H1 (cell line): Measurements from ENCODE around the gene RPL18A. TPM values are rescaled to one million over a fixed set of nuclear protein-coding genes. Genes with fewer than 3 reads are reported as not detected.

Source experiments
- CTCF ChIA-PET: fragments of 300-600 bp; sonication (Branson Sonifier 250); formaldehyde crosslinking; loops from one replicate; lab custom pipeline; 2021; ENCODE audit not compliant: partially characterized antibody; lab: Charles Lee
- POLR2A ChIA-PET: fragments of 300-600 bp; sonication (Branson Sonifier 250); formaldehyde crosslinking; loops from one replicate; lab custom pipeline; 2021; ENCODE audit warnings: inconsistent platforms; ENCODE audit not compliant: partially characterized antibody; lab: Charles Lee
- DNase-seq, 2 experiments: peaks; one replicate each; pipeline versions ENCODE4 v3.0.0 to v3.0.0-alpha.2; 2010 to 2022; ENCODE audit warnings: low spot score in 2 of 2, low read depth in 1 of 2, mixed read lengths in 1 of 2
- FAIRE-seq: peaks from 2 replicates; lab custom pipeline; 2011; peaks lifted over from hg19 to GRCh38; lab: Jason Lieb, UNC
- H2AFZ ChIP-seq: 2 replicates; pipeline ENCODE4 v1.8.1; 2012; ENCODE audit warnings: low read length, inconsistent platforms
- H2AK5ac ChIP-seq: 2 replicates; pipeline ENCODE4 v1.6.1; 2013; ENCODE audit warnings: low read depth, low read length
- H2BK120ac ChIP-seq: replicated peaks from 2 replicates; pipeline ENCODE3; 2013; ENCODE audit warnings: low read depth, low read length, inconsistent platforms
- H2BK12ac ChIP-seq: 2 replicates; pipeline ENCODE4 v1.6.1; 2013; ENCODE audit warnings: low read depth, low read length
- H2BK15ac ChIP-seq: 2 replicates; pipeline ENCODE4 v1.6.1; 2013; ENCODE audit warnings: low read length
- H2BK20ac ChIP-seq: 2 replicates; pipeline ENCODE4 v1.6.1; 2013; ENCODE audit warnings: low read length
- H2BK5ac ChIP-seq: 2 replicates; pipeline ENCODE4 v1.6.1; 2013; ENCODE audit warnings: low read depth, low read length
- H3K14ac ChIP-seq: 2 replicates; pipeline ENCODE4 v1.6.1; 2013; ENCODE audit warnings: inconsistent platforms; ENCODE audit not compliant: insufficient read length
- H3K18ac ChIP-seq: 2 replicates; pipeline ENCODE4 v1.6.1; 2013; ENCODE audit warnings: low read length; ENCODE audit errors: extremely low read depth
- H3K23ac ChIP-seq: 2 replicates; pipeline ENCODE4 v1.6.1; 2013; ENCODE audit warnings: inconsistent platforms; ENCODE audit not compliant: insufficient read length
- H3K23me2 ChIP-seq: 2 replicates; pipeline ENCODE4 v1.6.1; 2013; ENCODE audit warnings: low read depth, low read length
- H3K27ac ChIP-seq: 2 replicates; pipeline ENCODE4 v1.6.1; 2011; ENCODE audit warnings: low read depth, low read length, inconsistent platforms
- H3K27me3 ChIP-seq, 4 experiments: replicated peaks in 1 of 4; 1 replicate in 1 of 4; 2 replicates in 3 of 4; pipeline versions ENCODE4 v1.6.1 to v1.8.1; 2011 to 2013; ENCODE audit warnings: low read length in 3 of 4, mild to moderate bottlenecking in 3 of 4, inconsistent platforms in 2 of 4, mixed read lengths in 2 of 4, moderate library complexity in 1 of 4; ENCODE audit not compliant: control insufficient read depth in 3 of 4, insufficient read depth in 3 of 4; ENCODE audit errors: extremely low read depth in 1 of 4
- H3K36me3 ChIP-seq, 4 experiments: 2 replicates each; pipeline versions ENCODE4 v1.6.1 to v1.8.1; 2011 to 2013; ENCODE audit warnings: mild to moderate bottlenecking in 4 of 4, low read length in 3 of 4, moderate library complexity in 2 of 4, control low read depth in 1 of 4, inconsistent platforms in 1 of 4; ENCODE audit not compliant: insufficient read depth in 4 of 4, control insufficient read depth in 2 of 4
- H3K4ac ChIP-seq: replicated peaks from 2 replicates; pipeline ENCODE3; 2013; ENCODE audit warnings: low read length, low read depth, mixed read lengths, inconsistent platforms; ENCODE audit not compliant: insufficient read length
- H3K4me1 ChIP-seq, 4 experiments: replicated peaks in 1 of 4; 1 replicate in 1 of 4; 2 replicates in 3 of 4; pipeline versions ENCODE4 v1.6.1 to v1.8.1; 2011 to 2013; ENCODE audit warnings: low read length in 3 of 4, inconsistent platforms in 2 of 4, mixed read lengths in 1 of 4; ENCODE audit not compliant: insufficient read depth in 4 of 4, control insufficient read depth in 3 of 4
- H3K4me2 ChIP-seq, 2 experiments: 2 replicates each; pipeline versions ENCODE4 v1.6.1 to v1.8.1; 2011 to 2013; ENCODE audit warnings: low read depth in 2 of 2, low read length in 2 of 2, control low read depth in 1 of 2, inconsistent platforms in 1 of 2, mild to moderate bottlenecking in 1 of 2; ENCODE audit not compliant: insufficient read depth in 1 of 2
- H3K4me3 ChIP-seq, 4 experiments: fragments of 200-600, 300-600 bp in 1 of 4; sonication (generic), shearing (Covaris generic), sonication (Bioruptor Twin) in 1 of 4; 2 replicates each; pipeline versions ENCODE4 v1.5.1 to v1.8.1; 2011 to 2016; ENCODE audit warnings: low read length in 4 of 4, low read depth in 3 of 4, control low read depth in 2 of 4, inconsistent platforms in 2 of 4, mild to moderate bottlenecking in 2 of 4, mixed read lengths in 1 of 4, moderate library complexity in 1 of 4; ENCODE audit not compliant: insufficient read depth in 2 of 4; ENCODE audit errors: extremely low read depth in 1 of 4
- H3K56ac ChIP-seq: replicated peaks from 2 replicates; pipeline ENCODE3; 2013; ENCODE audit warnings: low read depth, mild to moderate bottlenecking, mixed read lengths, low read length, inconsistent platforms; ENCODE audit not compliant: insufficient read length
- H3K79me1 ChIP-seq: 2 replicates; pipeline ENCODE4 v1.6.1; 2013; ENCODE audit warnings: low read depth, low read length, control low read depth
- H3K79me2 ChIP-seq, 2 experiments: 2 replicates each; pipeline versions ENCODE4 v1.6.1 to v1.8.1; 2012 to 2013; ENCODE audit warnings: low read length in 2 of 2, mild to moderate bottlenecking in 2 of 2, inconsistent platforms in 1 of 2; ENCODE audit not compliant: insufficient read depth in 2 of 2, control insufficient read depth in 1 of 2
- H3K9ac ChIP-seq, 4 experiments: replicated peaks in 1 of 4; 1 replicate in 1 of 4; 2 replicates in 3 of 4; pipeline versions ENCODE4 v1.6.1 to v1.8.1; 2011 to 2013; ENCODE audit warnings: low read depth in 3 of 4, low read length in 3 of 4, control low read depth in 2 of 4, mild to moderate bottlenecking in 2 of 4, moderate library complexity in 2 of 4, inconsistent platforms in 1 of 4; ENCODE audit errors: extremely low read depth in 1 of 4
- H3K9me3 ChIP-seq, 2 experiments: 2 replicates each; pipeline versions ENCODE4 v1.6.1 to v1.8.1; 2012 to 2013; ENCODE audit warnings: mild to moderate bottlenecking in 2 of 2, moderate library complexity in 2 of 2, control low read depth in 1 of 2, inconsistent platforms in 1 of 2, low read depth in 1 of 2, low read length in 1 of 2, mixed read lengths in 1 of 2; ENCODE audit not compliant: insufficient read depth in 2 of 2
- H4K20me1 ChIP-seq, 2 experiments: replicated peaks in 1 of 2; 2 replicates each; pipeline versions ENCODE3 to v1.8.1; 2011 to 2013; ENCODE audit warnings: inconsistent platforms in 2 of 2, low read length in 2 of 2, mild to moderate bottlenecking in 1 of 2; ENCODE audit not compliant: insufficient read depth in 2 of 2, control insufficient read depth in 1 of 2
- H4K5ac ChIP-seq: 2 replicates; pipeline ENCODE4 v1.6.1; 2013; ENCODE audit warnings: low read length, low read depth, mixed read lengths, inconsistent platforms; ENCODE audit not compliant: insufficient read length
- H4K8ac ChIP-seq: 2 replicates; pipeline ENCODE4 v1.8.0; 2013; ENCODE audit warnings: mild to moderate bottlenecking, moderate library complexity, low read length, inconsistent platforms; ENCODE audit not compliant: insufficient read depth; ENCODE audit errors: extremely low read depth
- H4K91ac ChIP-seq: replicated peaks from 2 replicates; pipeline ENCODE3; 2013; ENCODE audit warnings: low read length, mixed read lengths, inconsistent platforms; ENCODE audit not compliant: insufficient read length
- BCL11A ChIP-seq, 2 experiments: IDR thresholded peaks; one replicate each; pipeline ENCODE4 v1.6.1; 2011; ENCODE audit warnings: low read depth in 2 of 2, low read length in 2 of 2, mild to moderate bottlenecking in 2 of 2
- CBX5 ChIP-seq: fragments of 300-800, 300-1000 bp; sonication (generic); IDR thresholded peaks from 2 replicates; pipeline ENCODE4 v1.7.1; 2016; ENCODE audit warnings: antibody characterized with exemption, low read length, low read depth
- CHD2 ChIP-seq: IDR thresholded peaks from 2 replicates; pipeline ENCODE4 v1.6.1; 2012; ENCODE audit warnings: low read length, improper control_type of control experiment
- EZH2 ChIP-seq: fragments of 200-600 bp; sonication (generic); IDR thresholded peaks from 2 replicates; pipeline ENCODE4 v1.7.1; 2012; ENCODE audit warnings: low read depth, mild to moderate bottlenecking, moderate library complexity, low read length, inconsistent platforms; ENCODE audit not compliant: severe bottlenecking
- SIX5 ChIP-seq: IDR thresholded peaks from 2 replicates; pipeline ENCODE4 v1.6.1; 2011; ENCODE audit warnings: mild to moderate bottlenecking, low read depth, low read length
- WGBS, 2 experiments: shearing (Covaris generic) in 1 of 2; methylation state at CpG; one replicate each; pipeline versions ENCODE4 v1.1.6 to v1.1.7; 2013 to 2015; ENCODE audit warnings: low lambda C conversion rate in 2 of 2, mixed read lengths in 2 of 2, inconsistent platforms in 1 of 2, low coverage in 1 of 2, missing lambda C conversion rate in 1 of 2; ENCODE audit not compliant: insufficient replicate concordance in 2 of 2, insufficient coverage in 1 of 2, insufficient read length in 1 of 2; ENCODE audit errors: extremely low coverage in 1 of 2, missing lambda C conversion rate in 1 of 2; 5-methylcytosine and 5-hydroxymethylcytosine counted together
- polyA plus RNA-seq, 7 experiments: library from polyadenylated mRNA; depleted of rRNA in 3 of 7; stranded (reverse) in 5 of 7; unstranded in 2 of 7; fragments of >200 nt in 5 of 7; fragments of 200-250 nt in 2 of 7; gene quantifications; 1 replicate in 5 of 7; 2 replicates in 1 of 7; 4 replicates in 1 of 7; pipeline versions ENCODE4 v1.2.1 to v1.2.3, GENCODE V29; 2011 to 2013; ENCODE audit warnings: missing spikeins in 2 of 7, mixed read lengths in 2 of 7
- total RNA-seq: library from RNA; stranded (reverse); fragmentation: NEBNext Ultra II Directional; extraction: Animal tissue kit (Norgen Biotek cat#: 25700); gene quantifications from 2 replicates; pipeline ENCODE4 v1.2.1, GENCODE V29; 2021
- TF ChIP-seq, protein P1 (sequence below): IDR thresholded peaks from 2 replicates; pipeline ENCODE4 v1.6.1; 2012; ENCODE audit warnings: inconsistent platforms

Gene RPL18A
- total and polyA plus RNA-seq, 2 of the 8 experiments (the other 6 are each of a cell fraction or from before 2014, with no cell fraction given): 2,749 to 3,938 TPM

DNA sequence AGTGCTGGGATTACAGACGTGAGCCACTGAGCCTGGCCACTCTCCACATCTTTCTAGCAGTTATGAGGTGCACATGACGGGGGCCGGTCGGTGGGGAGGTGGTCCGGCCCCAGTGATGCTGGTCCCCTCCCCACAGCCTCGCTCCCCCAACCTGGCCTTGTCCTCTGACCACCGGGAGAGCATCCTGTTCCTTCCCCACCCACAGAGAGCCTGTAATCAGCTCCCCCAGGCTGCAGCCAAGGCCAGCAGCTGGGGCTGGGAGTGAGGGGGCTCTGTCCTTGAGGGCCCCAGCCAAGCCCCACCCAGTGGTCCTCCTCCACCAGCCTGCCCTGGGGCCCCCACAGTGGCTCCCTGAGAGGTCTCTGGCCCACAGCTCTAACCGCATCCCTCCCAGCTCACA, 35.4 kb upstream of the RPL18A start:
- H2BK12ac ChIP-seq: no peak overlapping the region
- H2AFZ ChIP-seq: no peak overlapping the region
- no peak overlapping the region for H4K91ac ChIP-seq
- FAIRE-seq (no peak), DNase-seq (no peak)
- no peak overlapping the region for H3K9ac ChIP-seq
- H2BK120ac ChIP-seq: no peak overlapping the region
- ChIA-PET POLR2A (interaction anchor here (0.6 to 1.5 kb wide), 6 partner anchors 8 to 41 kb away, joined by 3 to 5 read pairs (median 3); partner anchors contain the start of gene RPL18A), CTCF (interaction anchor here (0.9 to 1.5 kb wide), 3 partner anchors 29 to 33 kb away, joined by 4 to 7 read pairs (median 4); partner anchors contain the start of gene B3GNT3)
- H3K14ac ChIP-seq: no peak overlapping the region
- H3K4ac ChIP-seq: no peak overlapping the region
- H4K20me1 ChIP-seq: no peaks in the 10 kb centered on the region
- H3K9me3 ChIP-seq: no peaks in the 10 kb centered on the region
- no peaks in the 10 kb centered on the region for H3K79me1 ChIP-seq
- H3K23ac ChIP-seq: no peak overlapping the region
- H2BK5ac ChIP-seq: no peak overlapping the region
- no peak overlapping the region for H4K5ac ChIP-seq
- no peak for TF ChIP-seq EZH2
- TF ChIP-seq, protein P1, sequence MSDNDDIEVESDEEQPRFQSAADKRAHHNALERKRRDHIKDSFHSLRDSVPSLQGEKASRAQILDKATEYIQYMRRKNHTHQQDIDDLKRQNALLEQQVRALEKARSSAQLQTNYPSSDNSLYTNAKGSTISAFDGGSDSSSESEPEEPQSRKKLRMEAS: no peak
- no peak for TF ChIP-seq BCL11A (IDR thresholded peaks at IDR 0.05; ENCODE audit: low read depth in 2 of 2, low read length in 2 of 2)
- TF ChIP-seq CHD2: no peak
- no peak for TF ChIP-seq CBX5
- no peak for TF ChIP-seq SIX5
- no peak overlapping the region for H2BK20ac ChIP-seq
- H3K79me2 ChIP-seq: no peaks in the 10 kb centered on the region
- peaks cover 0 to 2% (median 0%) of the 10 kb centered on the region in 4 experiments; a peak in 1 of 7 replicates for H3K4me1 ChIP-seq
- H3K27me3 ChIP-seq: no peaks in the 10 kb centered on the region
- H3K27ac ChIP-seq: no peak overlapping the region
- no peak overlapping the region for H3K56ac ChIP-seq
- H4K8ac ChIP-seq: peak overlapping the region; percentile 68
- no peak overlapping the region for H2BK15ac ChIP-seq
- H3K4me3 ChIP-seq: no peak overlapping the region
- H3K36me3 ChIP-seq: no peaks in the 10 kb centered on the region
- H2AK5ac ChIP-seq: no peak overlapping the region
- H3K4me2 ChIP-seq: no peak overlapping the region
- H3K23me2 ChIP-seq: no peaks in the 10 kb centered on the region
- WGBS, 2 experiments: 69% methylated on average over 8 of the region's 8 CpGs; no CpG with 5 or more reads in 1 of the 2 experiments
- H3K18ac ChIP-seq: no peak overlapping the region
